ENCODE data around the gene GAS6. TPM values are rescaled to one million over a fixed set of nuclear protein-coding genes. Genes with fewer than 3 reads are reported as not detected.
A peak's percentile ranks its signal among the peaks of the same experiment; 100 is the strongest.
"Not testable (repeated sequence)": the region's sequence is repeated elsewhere in the genome, so short reads cannot be mapped to it uniquely, and the experiment has no call there.

Gene GAS6
- total and polyA plus RNA-seq, 9 donors = 35.7 to 53.9 (median 42.6) TPM

- H3K4me1 ChIP-seq (ENCODE audit: control insufficient read depth, insufficient read depth, low read length) = peaks cover 42% of the 10 kb centered on the region
- H3K9me3 ChIP-seq (replicated peaks; ENCODE audit: control insufficient read depth, low read depth, low read length) = no peaks in the 10 kb centered on the region
- H3K27ac ChIP-seq (ENCODE audit: low read length) = no peak overlapping the region
- 92% methylated on average over 23 of the region's 24 CpGs for WGBS (ENCODE audit: insufficient coverage)
- peaks cover 13% of the 10 kb centered on the region for H3K36me3 ChIP-seq (ENCODE audit: control insufficient read depth, insufficient read depth, low read length)
- DNase-seq = no peak
- no peaks in the 10 kb centered on the region for H3K27me3 ChIP-seq (ENCODE audit: control insufficient read depth, insufficient read depth, low read length)
- H3K4me3 ChIP-seq (ENCODE audit: low read length) = no peak overlapping the region
Measured at GRCh38 chr13:113839536-113840204, 24.2 kb downstream of the GAS6 start.

- Histone ChIP-seq H3K9me3 (replicated peaks; ENCODE audit: control insufficient read depth, low read depth, low read length) (no peaks in the 10 kb centered on the region), H3K27ac (ENCODE audit: low read length) (no peak overlapping the region), H3K4me3 (ENCODE audit: low read length) (no peak overlapping the region), H3K27me3 (ENCODE audit: control insufficient read depth, insufficient read depth, low read length) (no peaks in the 10 kb centered on the region), H3K4me1 (ENCODE audit: control insufficient read depth, insufficient read depth, low read length) (peaks cover 42% of the 10 kb centered on the region), H3K36me3 (ENCODE audit: control insufficient read depth, insufficient read depth, low read length) (peaks cover 13% of the 10 kb centered on the region)
- WGBS (ENCODE audit: insufficient coverage) = 66% methylated on average over 6 of the region's 8 CpGs
- DNase-seq = no peak
Measured at GRCh38 chr13:113838711-113839201, 25.1 kb downstream of the GAS6 start.

GRCh38 chr13:113837560-113838355 lies 26.1 kb downstream of the GAS6 start:
- peak; percentile 87 for DNase-seq
- H3K36me3 ChIP-seq (ENCODE audit: control insufficient read depth, insufficient read depth, low read length) = peaks cover 15% of the 10 kb centered on the region
- H3K4me1 ChIP-seq (ENCODE audit: control insufficient read depth, insufficient read depth, low read length) = peaks cover 42% of the 10 kb centered on the region
- no peaks in the 10 kb centered on the region for H3K27me3 ChIP-seq (ENCODE audit: control insufficient read depth, insufficient read depth, low read length)
- H3K27ac ChIP-seq (ENCODE audit: low read length) = peak overlapping the region; percentile 47
- WGBS (ENCODE audit: insufficient coverage) = 18% methylated on average over 10 of the region's 16 CpGs
- H3K9me3 ChIP-seq (replicated peaks; ENCODE audit: control insufficient read depth, low read depth, low read length) = no peaks in the 10 kb centered on the region
- no peak overlapping the region for H3K4me3 ChIP-seq (ENCODE audit: low read length)

- Histone ChIP-seq H3K9me3 (replicated peaks; ENCODE audit: control insufficient read depth, low read depth, low read length) (no peaks in the 10 kb centered on the region), H3K4me1 (ENCODE audit: control insufficient read depth, insufficient read depth, low read length) (peaks cover 45% of the 10 kb centered on the region), H3K36me3 (ENCODE audit: control insufficient read depth, insufficient read depth, low read length) (peaks cover 15% of the 10 kb centered on the region), H3K27me3 (ENCODE audit: control insufficient read depth, insufficient read depth, low read length) (no peaks in the 10 kb centered on the region), H3K4me3 (ENCODE audit: low read length) (no peak overlapping the region), H3K27ac (ENCODE audit: low read length) (peak overlapping the region; percentile 47)
- WGBS (ENCODE audit: insufficient coverage) = 14% methylated on average over 9 of the region's 19 CpGs
- DNase-seq = peak; percentile 79
Measured at GRCh38 chr13:113836768-113837559, 26.9 kb downstream of the GAS6 start.

- DNase-seq = no peak
- H3K27ac ChIP-seq (ENCODE audit: low read length) = no peak overlapping the region
Measured at GRCh38 chr13:113835461-113836270, 28.2 kb downstream of the GAS6 start.

GRCh38 chr13:113834496-113835200 lies 29.2 kb downstream of the GAS6 start:
- Histone ChIP-seq H3K27ac (ENCODE audit: low read length) (no peak overlapping the region), H3K4me1 (ENCODE audit: control insufficient read depth, insufficient read depth, low read length) (peaks cover 30% of the 10 kb centered on the region), H3K9me3 (replicated peaks; ENCODE audit: control insufficient read depth, low read depth, low read length) (no peaks in the 10 kb centered on the region), H3K27me3 (ENCODE audit: control insufficient read depth, insufficient read depth, low read length) (no peaks in the 10 kb centered on the region), H3K4me3 (ENCODE audit: low read length) (no peak overlapping the region), H3K36me3 (ENCODE audit: control insufficient read depth, insufficient read depth, low read length) (peaks cover 11% of the 10 kb centered on the region)
- 81% methylated on average over 36 of the region's 38 CpGs for WGBS (ENCODE audit: insufficient coverage)
- DNase-seq = no peak

More at GRCh38 chr13:113835461-113836270, 28.2 kb downstream of the GAS6 start:
- peaks cover 41% of the 10 kb centered on the region for H3K4me1 ChIP-seq (ENCODE audit: control insufficient read depth, insufficient read depth, low read length)
- H3K27me3 ChIP-seq (ENCODE audit: control insufficient read depth, insufficient read depth, low read length) = no peaks in the 10 kb centered on the region
- 66% methylated on average over 24 of the region's 37 CpGs for WGBS (ENCODE audit: insufficient coverage)
- no peak overlapping the region for H3K4me3 ChIP-seq (ENCODE audit: low read length)
- H3K9me3 ChIP-seq (replicated peaks; ENCODE audit: control insufficient read depth, low read depth, low read length) = no peaks in the 10 kb centered on the region
- H3K36me3 ChIP-seq (ENCODE audit: control insufficient read depth, insufficient read depth, low read length) = peaks cover 13% of the 10 kb centered on the region

GRCh38 chr13:113834006-113834405 lies 29.9 kb downstream of the GAS6 start:
- WGBS (ENCODE audit: insufficient coverage) = 90% methylated on average over 16 of the region's 17 CpGs
- Histone ChIP-seq H3K4me1 (ENCODE audit: control insufficient read depth, insufficient read depth, low read length) (peaks cover 26% of the 10 kb centered on the region), H3K36me3 (ENCODE audit: control insufficient read depth, insufficient read depth, low read length) (peaks cover 10% of the 10 kb centered on the region)
- not testable (repeated sequence) for H3K27ac ChIP-seq (ENCODE audit: low read length); H3K9me3 ChIP-seq (replicated peaks; ENCODE audit: control insufficient read depth, low read depth, low read length); H3K4me3 ChIP-seq (ENCODE audit: low read length); DNase-seq; H3K27me3 ChIP-seq (ENCODE audit: control insufficient read depth, insufficient read depth, low read length)

- Histone ChIP-seq H3K4me1 (ENCODE audit: control insufficient read depth, insufficient read depth, low read length) (peaks cover 19% of the 10 kb centered on the region), H3K36me3 (ENCODE audit: control insufficient read depth, insufficient read depth, low read length) (peaks cover 12% of the 10 kb centered on the region), H3K4me3 (ENCODE audit: low read length) (no peak overlapping the region), H3K27ac (ENCODE audit: low read length) (no peak overlapping the region), H3K9me3 (replicated peaks; ENCODE audit: control insufficient read depth, low read depth, low read length) (no peaks in the 10 kb centered on the region), H3K27me3 (ENCODE audit: control insufficient read depth, insufficient read depth, low read length) (no peaks in the 10 kb centered on the region)
- no peak for DNase-seq
- 88% methylated on average over 23 of the region's 25 CpGs for WGBS (ENCODE audit: insufficient coverage)
Measured at GRCh38 chr13:113833111-113833830, 30.6 kb downstream of the GAS6 start.

Data from muscle of leg (tissue), 11 donors.